OCI-LY7 (cell line): Measurements from ENCODE around the gene CACNG5. TPM values are rescaled to one million over a fixed set of nuclear protein-coding genes. Genes with fewer than 3 reads are reported as not detected.

Experiments
- BruUV-seq: library from RNA; stranded (reverse); fragments of 400-500 nt; replicated peaks from 2 replicates; lab custom pipeline; 2021; lab: Mats Ljungman, UMichigan
- CTCF ChIA-PET: fragments of 300-600 bp; sonication (Branson Sonifier 250); formaldehyde crosslinking; loops from one replicate; lab custom pipeline; 2022; ENCODE audit warnings: antibody characterized with exemption; ENCODE audit not compliant: unreplicated experiment; lab: Charles Lee
- POLR2A ChIA-PET: fragments of 300-600 bp; sonication (Branson Sonifier 250); formaldehyde crosslinking; loops from one replicate; lab custom pipeline; 2022; ENCODE audit warnings: antibody characterized with exemption; lab: Charles Lee
- DNase-seq: peaks from one replicate; pipeline ENCODE4 v3.0.0-alpha.2; 2015; ENCODE audit warnings: low spot score
- H2AFZ ChIP-seq: fragments of 200-600 bp; sonication (generic), shearing (Covaris generic); 2 replicates; pipeline ENCODE4 v1.6.1; 2014; ENCODE audit warnings: mild to moderate bottlenecking, antibody characterized with exemption, low read length, moderate library complexity
- H3K27ac ChIP-seq: fragments of 200-600 bp; sonication (generic); 2 replicates; pipeline ENCODE4 v1.5.1; 2014; ENCODE audit warnings: mixed run types, low read depth, mild to moderate bottlenecking, moderate library complexity, low read length, inconsistent platforms; ENCODE audit not compliant: poor library complexity, severe bottlenecking
- H3K36me3 ChIP-seq: fragments of 200-600 bp; sonication (generic); 2 replicates; pipeline ENCODE4 v1.6.1; 2014; ENCODE audit warnings: mild to moderate bottlenecking, antibody characterized with exemption, low read length, moderate library complexity, mixed read lengths; ENCODE audit not compliant: insufficient read depth
- H3K4me1 ChIP-seq: fragments of 200-600 bp; sonication (generic); 2 replicates; pipeline ENCODE4 v1.5.1; 2014; ENCODE audit warnings: mild to moderate bottlenecking, low read length; ENCODE audit not compliant: insufficient read depth, poor library complexity, severe bottlenecking
- H3K4me2 ChIP-seq: fragments of 200-600 bp; sonication (generic); 2 replicates; pipeline ENCODE4 v1.6.1; 2014; ENCODE audit warnings: mild to moderate bottlenecking, low read length
- H3K4me3 ChIP-seq: fragments of 200-600 bp; sonication (generic); 2 replicates; pipeline ENCODE4 v1.5.1; 2014; ENCODE audit warnings: mild to moderate bottlenecking, low read depth, low read length; ENCODE audit not compliant: poor library complexity, severe bottlenecking
- H3K79me2 ChIP-seq: fragments of 200-600 bp; sonication (generic); 2 replicates; pipeline ENCODE4 v1.6.1; 2016; ENCODE audit warnings: low read depth, mild to moderate bottlenecking, low read length, moderate library complexity, mixed read lengths; ENCODE audit not compliant: insufficient read depth
- H3K9me2 ChIP-seq: fragments of 200-600 bp; sonication (generic); 2 replicates; pipeline ENCODE4 v1.6.1; 2016; ENCODE audit warnings: mild to moderate bottlenecking, low read length, mixed read lengths; ENCODE audit not compliant: insufficient read depth
- H3K9me3 ChIP-seq: fragments of 200-600 bp; sonication (generic); 2 replicates; pipeline ENCODE4 v1.6.1; 2014; ENCODE audit warnings: mild to moderate bottlenecking, mixed run types, low read length, mixed read lengths
- H4K20me1 ChIP-seq: fragments of 200-600 bp; sonication (generic); 2 replicates; pipeline ENCODE4 v1.6.1; 2014; ENCODE audit warnings: mild to moderate bottlenecking, antibody characterized with exemption, low read length, moderate library complexity, mixed read lengths; ENCODE audit not compliant: insufficient read depth
- EZH2phosphoT487 ChIP-seq: fragments of 200-600 bp; sonication (generic); IDR thresholded peaks from 2 replicates; pipeline ENCODE4 v1.6.1; 2018; ENCODE audit warnings: low read depth, borderline replicate concordance, mild to moderate bottlenecking, mixed run types, antibody characterized with exemption, low read length, moderate library complexity, mixed read lengths
- intact Hi-C: fragments of 100-400 bp; cut with micrococcal nuclease; formaldehyde crosslinking; loops from one replicate; pipeline ENCODE4 v1.10.0; 2022; ENCODE audit not compliant: unreplicated experiment
- total RNA-seq, 2 experiments: library from RNA; depleted of rRNA in 1 of 2; stranded (reverse); fragments of >200 nt in 1 of 2; shearing (Covaris generic) in 1 of 2; gene quantifications; 2 replicates each; pipeline ENCODE4 v1.2.3, GENCODE V29; 2014 to 2022
- TF ChIP-seq, protein P1 (sequence below): fragments of 200-600 bp; sonication (generic); conservative IDR thresholded peaks from 2 replicates; pipeline ENCODE4 v1.5.1; 2014; ENCODE audit warnings: mild to moderate bottlenecking, antibody characterized with exemption, low read length, moderate library complexity, mixed read lengths

CACNG5 gene
- total RNA-seq, 2 experiments from 2014 or later, result not detected

DNA sequence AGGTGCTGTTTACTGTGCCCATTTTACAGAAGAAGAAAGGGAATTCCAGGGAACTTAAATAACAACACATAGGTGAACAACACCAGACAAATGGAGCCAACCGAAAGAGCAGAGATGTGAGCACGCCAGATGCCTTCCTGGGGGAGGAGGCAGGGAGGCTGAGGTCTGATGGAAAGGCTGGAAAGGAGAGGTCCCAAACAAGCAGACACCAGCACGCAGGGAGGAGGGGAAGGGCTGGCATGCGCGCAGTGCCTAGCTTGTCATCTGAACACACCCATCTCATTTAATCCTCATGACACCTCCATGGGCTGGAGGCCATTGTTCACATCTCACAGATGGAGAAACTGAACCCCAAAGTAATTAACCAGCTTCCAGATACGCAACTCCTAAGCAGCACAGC, 20.9 kb upstream of the CACNG5 start:
- Histone ChIP-seq H3K79me2 (no peaks in the 10 kb centered on the region), H3K9me2 (no peaks in the 10 kb centered on the region), H2AFZ (no peak overlapping the region), H3K4me2 (no peak overlapping the region), H3K36me3 (no peaks in the 10 kb centered on the region), H3K4me3 (no peak overlapping the region), H3K4me1 (peaks cover 46% of the 10 kb centered on the region), H4K20me1 (no peaks in the 10 kb centered on the region), H3K9me3 (no peaks in the 10 kb centered on the region), H3K27ac (no peak overlapping the region)
- POLR2A ChIA-PET, result interaction anchor here (0.6 to 0.7 kb wide), 2 partner anchors 45 to 70 kb away, joined by 3 read pairs; no protein-coding TSS in a partner anchor
- no peak for TF ChIP-seq EZH2phosphoT487
- TF ChIP-seq, protein P1, sequence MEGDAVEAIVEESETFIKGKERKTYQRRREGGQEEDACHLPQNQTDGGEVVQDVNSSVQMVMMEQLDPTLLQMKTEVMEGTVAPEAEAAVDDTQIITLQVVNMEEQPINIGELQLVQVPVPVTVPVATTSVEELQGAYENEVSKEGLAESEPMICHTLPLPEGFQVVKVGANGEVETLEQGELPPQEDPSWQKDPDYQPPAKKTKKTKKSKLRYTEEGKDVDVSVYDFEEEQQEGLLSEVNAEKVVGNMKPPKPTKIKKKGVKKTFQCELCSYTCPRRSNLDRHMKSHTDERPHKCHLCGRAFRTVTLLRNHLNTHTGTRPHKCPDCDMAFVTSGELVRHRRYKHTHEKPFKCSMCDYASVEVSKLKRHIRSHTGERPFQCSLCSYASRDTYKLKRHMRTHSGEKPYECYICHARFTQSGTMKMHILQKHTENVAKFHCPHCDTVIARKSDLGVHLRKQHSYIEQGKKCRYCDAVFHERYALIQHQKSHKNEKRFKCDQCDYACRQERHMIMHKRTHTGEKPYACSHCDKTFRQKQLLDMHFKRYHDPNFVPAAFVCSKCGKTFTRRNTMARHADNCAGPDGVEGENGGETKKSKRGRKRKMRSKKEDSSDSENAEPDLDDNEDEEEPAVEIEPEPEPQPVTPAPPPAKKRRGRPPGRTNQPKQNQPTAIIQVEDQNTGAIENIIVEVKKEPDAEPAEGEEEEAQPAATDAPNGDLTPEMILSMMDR, result no peak
- DNase-seq, result no peak
- CTCF ChIA-PET, result no interaction called here
- BruUV-seq, result no TSS peak
- intact Hi-C loops, result no loop called here

DNA sequence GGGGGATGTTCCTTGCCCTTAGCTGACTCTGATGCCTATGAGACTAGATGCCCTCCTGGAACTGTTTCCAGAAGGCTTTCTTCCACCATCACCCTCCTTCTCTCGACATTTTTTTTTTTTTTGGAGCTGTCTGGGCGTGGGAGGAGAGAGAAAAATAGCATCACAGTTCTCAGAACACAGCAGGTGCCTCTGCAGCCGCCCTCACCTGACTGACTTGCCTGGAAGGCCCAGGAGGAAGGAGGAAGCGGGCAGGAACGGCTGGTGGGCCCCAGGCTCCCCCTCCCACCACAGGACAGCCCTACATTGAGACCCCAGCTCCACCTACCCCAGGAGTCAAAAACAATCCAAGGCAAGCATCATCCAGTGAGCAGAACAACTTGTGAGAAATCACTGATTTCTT, 20.3 kb upstream of the CACNG5 start:
- H3K9me2 ChIP-seq, result no peaks in the 10 kb centered on the region
- TF ChIP-seq, protein P1, result no peak
- TF ChIP-seq EZH2phosphoT487, result no peak
- no peaks in the 10 kb centered on the region for H3K79me2 ChIP-seq
- H2AFZ ChIP-seq, result no peak overlapping the region
- CTCF ChIA-PET, result no interaction called here
- H4K20me1 ChIP-seq, result no peaks in the 10 kb centered on the region
- BruUV-seq, result no TSS peak
- no peaks in the 10 kb centered on the region for H3K9me3 ChIP-seq
- intact Hi-C loops, result no loop called here
- POLR2A ChIA-PET, result interaction anchor here (0.5 kb wide), 1 partner anchor 834 kb away, joined by 3 read pairs; no protein-coding TSS in a partner anchor
- DNase-seq, result no peak
- peaks cover 40% of the 10 kb centered on the region for H3K4me1 ChIP-seq
- H3K4me3 ChIP-seq, result no peak overlapping the region
- H3K27ac ChIP-seq, result no peak overlapping the region
- H3K36me3 ChIP-seq, result no peaks in the 10 kb centered on the region
- H3K4me2 ChIP-seq, result no peak overlapping the region

DNA sequence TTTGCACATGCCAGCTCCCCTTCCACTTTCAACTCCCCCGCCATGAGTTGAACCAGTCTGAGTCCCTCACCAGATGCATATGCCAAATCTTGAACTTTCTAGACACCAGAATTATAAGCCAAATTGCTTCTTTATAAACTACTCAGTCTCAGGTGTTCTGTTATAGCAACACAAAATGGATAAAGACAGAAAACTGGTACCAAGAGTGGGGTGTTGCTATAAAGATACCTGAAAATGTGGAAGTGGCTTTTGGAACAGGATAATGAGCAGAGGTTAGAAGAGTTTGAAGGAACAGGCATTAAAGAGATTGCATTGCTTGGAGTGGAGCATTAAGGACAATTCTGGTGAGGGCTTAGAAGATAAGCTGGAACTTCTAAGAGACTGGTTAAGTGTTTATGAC, 17.2 kb upstream of the CACNG5 start:
- no peaks in the 10 kb centered on the region for H4K20me1 ChIP-seq
- TF ChIP-seq EZH2phosphoT487, result no peak
- TF ChIP-seq, protein P1, result no peak
- intact Hi-C loops, result no loop called here
- no peaks in the 10 kb centered on the region for H3K9me2 ChIP-seq
- no peak overlapping the region for H3K4me2 ChIP-seq
- no peaks in the 10 kb centered on the region for H3K79me2 ChIP-seq
- DNase-seq, result no peak
- H3K36me3 ChIP-seq, result no peaks in the 10 kb centered on the region
- no peak overlapping the region for H2AFZ ChIP-seq
- ChIA-PET CTCF (no interaction called here), POLR2A (no interaction called here)
- H3K4me1 ChIP-seq, result peaks cover 16% of the 10 kb centered on the region
- H3K9me3 ChIP-seq, result no peaks in the 10 kb centered on the region
- H3K27ac ChIP-seq, result no peak overlapping the region
- BruUV-seq, result no TSS peak
- H3K4me3 ChIP-seq, result no peak overlapping the region
